MCF 10A (cell line): ENCODE measurements around the gene AGO3. TPM values are rescaled to one million over a fixed set of nuclear protein-coding genes. Genes with fewer than 3 reads are reported as not detected.
A peak's percentile ranks its signal among the peaks of the same experiment; 100 is the strongest.

Experiments used
- BruUV-seq: library from RNA; stranded (reverse); fragments of 400-500 nt; replicated peaks from 2 replicates; lab custom pipeline; 2021; lab: Mats Ljungman, UMichigan
- CTCF ChIA-PET: fragments of 300-600 bp; sonication (Branson Sonifier 250); formaldehyde crosslinking; extraction: SDS; loops from one replicate; lab custom pipeline; 2021; ENCODE audit warnings: antibody characterized with exemption, inconsistent platforms; lab: Yijun Ruan, JAX
- POLR2A ChIA-PET: fragments of 300-600, 350-650 bp; sonication (Branson Sonifier 250); formaldehyde crosslinking; extraction: SDS; loops from one replicate; lab custom pipeline; 2020; ENCODE audit warnings: antibody characterized with exemption, inconsistent platforms; lab: Yijun Ruan, JAX
- DNase-seq: peaks from one replicate; pipeline ENCODE4 v3.0.0-alpha.2; 2018; ENCODE audit not compliant: unreplicated experiment
- H3K27ac Mint-ChIP-seq: one replicate; pipeline ENCODE4 v1.8.0; 2022; ENCODE audit warnings: mild to moderate bottlenecking, low read depth, mixed read lengths; ENCODE audit not compliant: unreplicated experiment
- H3K27me3 Mint-ChIP-seq: one replicate; pipeline ENCODE4 v1.8.0; 2022; ENCODE audit warnings: mixed read lengths; ENCODE audit not compliant: insufficient read depth, unreplicated experiment
- H3K36me3 Mint-ChIP-seq: one replicate; pipeline ENCODE4 v1.8.0; 2022; ENCODE audit warnings: mild to moderate bottlenecking, moderate library complexity, mixed read lengths; ENCODE audit not compliant: insufficient read depth, unreplicated experiment
- H3K4me1 Mint-ChIP-seq: one replicate; pipeline ENCODE4 v1.8.0; 2022; ENCODE audit warnings: mixed read lengths; ENCODE audit not compliant: insufficient read depth, unreplicated experiment
- H3K4me3 Mint-ChIP-seq: one replicate; pipeline ENCODE4 v1.8.0; 2022; ENCODE audit warnings: mild to moderate bottlenecking, moderate library complexity, mixed read lengths; ENCODE audit not compliant: unreplicated experiment
- H3K9me3 Mint-ChIP-seq: one replicate; pipeline ENCODE4 v1.8.0; 2022; ENCODE audit warnings: mixed read lengths; ENCODE audit not compliant: unreplicated experiment
- intact Hi-C: fragments of 100-400 bp; cut with micrococcal nuclease; formaldehyde crosslinking; loops from 2 replicates; pipeline ENCODE4 v1.14.1; 2022
- total RNA-seq: library from RNA; stranded (reverse); gene quantifications from 2 replicates; pipeline ENCODE4 v1.2.3, GENCODE V29; 2022
- TF ChIP-seq, protein P1 (sequence below): fragments of 200-600 bp; IDR thresholded peaks from one replicate; pipeline ENCODE4 v1.8.0; 2022; ENCODE audit warnings: antibody characterized with exemption, mild to moderate bottlenecking; ENCODE audit not compliant: unreplicated experiment

Gene AGO3
- total RNA-seq, 1 experiment from 2014 or later: 31.6 TPM

DNA sequence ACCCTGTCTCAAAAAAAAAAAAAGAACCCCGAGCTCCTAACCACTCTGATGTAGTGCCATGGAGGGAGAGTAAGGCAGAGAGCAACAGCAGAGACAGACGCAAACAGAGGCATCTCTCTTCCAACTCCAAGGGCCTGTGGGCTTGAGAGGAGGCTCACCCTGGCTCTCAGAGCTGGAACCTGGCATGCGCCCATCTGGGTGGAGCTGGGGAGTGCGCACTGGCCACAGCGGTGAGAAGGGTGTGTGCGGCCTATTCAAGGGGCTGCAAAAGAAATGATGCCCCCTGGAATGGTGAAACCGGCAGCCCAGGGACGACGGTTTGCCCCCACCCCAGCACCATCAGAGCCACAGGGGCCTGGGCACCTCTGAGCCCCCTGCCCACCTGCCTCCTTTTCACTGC, 176.5 kb downstream of the AGO3 start:
- ChIA-PET CTCF (interaction anchor here (0.5 to 1.3 kb wide), 4 partner anchors 9 to 1326 kb away, joined by 3 to 4 read pairs (median 4); no protein-coding TSS in a partner anchor), POLR2A (interaction anchor here (0.7 kb wide), 1 partner anchor 10 kb away, joined by 3 read pairs; no protein-coding TSS in a partner anchor)
- Mint-ChIP-seq H3K4me3 (no peak overlapping the region), H3K4me1 (peaks cover 6% of the 10 kb centered on the region), H3K27ac (no peak overlapping the region), H3K9me3 (no peaks in the 10 kb centered on the region), H3K27me3 (no peaks in the 10 kb centered on the region), H3K36me3 (no peaks in the 10 kb centered on the region)
- BruUV-seq: no TSS peak
- TF ChIP-seq, protein P1, sequence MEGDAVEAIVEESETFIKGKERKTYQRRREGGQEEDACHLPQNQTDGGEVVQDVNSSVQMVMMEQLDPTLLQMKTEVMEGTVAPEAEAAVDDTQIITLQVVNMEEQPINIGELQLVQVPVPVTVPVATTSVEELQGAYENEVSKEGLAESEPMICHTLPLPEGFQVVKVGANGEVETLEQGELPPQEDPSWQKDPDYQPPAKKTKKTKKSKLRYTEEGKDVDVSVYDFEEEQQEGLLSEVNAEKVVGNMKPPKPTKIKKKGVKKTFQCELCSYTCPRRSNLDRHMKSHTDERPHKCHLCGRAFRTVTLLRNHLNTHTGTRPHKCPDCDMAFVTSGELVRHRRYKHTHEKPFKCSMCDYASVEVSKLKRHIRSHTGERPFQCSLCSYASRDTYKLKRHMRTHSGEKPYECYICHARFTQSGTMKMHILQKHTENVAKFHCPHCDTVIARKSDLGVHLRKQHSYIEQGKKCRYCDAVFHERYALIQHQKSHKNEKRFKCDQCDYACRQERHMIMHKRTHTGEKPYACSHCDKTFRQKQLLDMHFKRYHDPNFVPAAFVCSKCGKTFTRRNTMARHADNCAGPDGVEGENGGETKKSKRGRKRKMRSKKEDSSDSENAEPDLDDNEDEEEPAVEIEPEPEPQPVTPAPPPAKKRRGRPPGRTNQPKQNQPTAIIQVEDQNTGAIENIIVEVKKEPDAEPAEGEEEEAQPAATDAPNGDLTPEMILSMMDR: no peak
- intact Hi-C loops: no loop called here
- DNase-seq: no peak

DNA sequence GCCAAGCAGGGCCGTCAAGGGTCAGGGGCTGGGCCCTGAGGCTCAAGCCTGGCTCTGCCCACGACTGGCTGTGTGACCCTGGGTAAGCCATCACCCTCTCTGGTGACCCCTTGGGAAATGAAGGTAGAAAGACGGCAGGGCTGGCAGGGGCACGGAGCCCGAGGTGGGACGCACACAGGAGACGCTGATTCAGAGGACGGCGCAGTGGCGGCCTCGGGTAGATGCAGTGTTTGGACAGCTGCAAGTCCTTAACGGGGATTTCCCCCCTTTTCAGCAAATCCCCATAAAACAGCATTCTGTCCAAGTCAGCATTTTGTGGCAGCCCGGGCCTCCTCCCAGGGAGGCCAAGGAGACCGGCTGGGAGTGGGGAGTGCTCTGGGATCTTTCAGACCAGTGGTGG, 177.4 kb downstream of the AGO3 start:
- no peak for DNase-seq
- BruUV-seq: no TSS peak
- ChIA-PET CTCF (no interaction called here), POLR2A (no interaction called here)
- intact Hi-C loops: no loop called here
- Mint-ChIP-seq H3K27ac (no peak overlapping the region), H3K9me3 (no peaks in the 10 kb centered on the region), H3K27me3 (no peaks in the 10 kb centered on the region), H3K36me3 (no peaks in the 10 kb centered on the region), H3K4me1 (peaks cover 6% of the 10 kb centered on the region), H3K4me3 (no peak overlapping the region)
- TF ChIP-seq, protein P1: no peak

DNA sequence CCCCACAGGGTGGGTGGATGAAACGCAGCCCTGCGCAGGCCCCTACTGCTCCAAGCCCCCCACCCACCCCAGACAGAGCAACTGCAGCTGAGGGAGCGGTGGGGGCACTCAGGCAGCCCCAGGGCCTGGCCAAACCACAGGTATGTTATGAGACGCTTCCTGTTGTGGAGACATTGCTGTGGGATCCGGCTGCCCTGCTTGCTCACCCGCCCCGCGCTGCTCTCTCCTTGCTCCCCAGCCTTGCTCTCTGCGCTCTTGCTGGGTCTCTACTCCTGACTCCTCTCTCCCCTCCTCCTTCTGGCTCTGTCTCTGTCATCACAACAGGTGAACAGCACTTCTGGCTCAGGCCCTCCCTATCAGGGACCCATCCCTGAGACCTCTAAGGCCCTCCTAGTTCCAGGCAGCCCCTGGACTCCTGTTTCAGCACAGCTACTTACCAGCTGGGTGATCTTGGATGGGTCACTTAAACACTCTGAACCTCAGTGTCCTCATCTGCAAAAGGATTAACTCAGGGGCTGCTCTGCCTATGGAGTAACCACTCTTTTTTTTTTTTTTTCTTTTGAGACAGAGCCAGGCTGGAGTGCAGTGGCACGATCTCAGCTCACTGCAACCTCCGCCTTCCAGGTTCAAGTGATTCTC, 178.3 kb downstream of the AGO3 start:
- Mint-ChIP-seq H3K4me1 (peaks cover 6% of the 10 kb centered on the region), H3K27me3 (no peaks in the 10 kb centered on the region), H3K27ac (no peak overlapping the region), H3K36me3 (no peaks in the 10 kb centered on the region), H3K9me3 (no peaks in the 10 kb centered on the region), H3K4me3 (no peak overlapping the region)
- POLR2A ChIA-PET: no interaction called here
- CTCF ChIA-PET: interaction anchor here (1.0 to 2.0 kb wide), 3 partner anchors 8 to 79 kb away, joined by 3 to 5 read pairs (median 4); no protein-coding TSS in a partner anchor
- BruUV-seq: no TSS peak
- DNase-seq: peak; percentile 42
- TF ChIP-seq, protein P1: no peak
- intact Hi-C loops: no loop called here

DNA sequence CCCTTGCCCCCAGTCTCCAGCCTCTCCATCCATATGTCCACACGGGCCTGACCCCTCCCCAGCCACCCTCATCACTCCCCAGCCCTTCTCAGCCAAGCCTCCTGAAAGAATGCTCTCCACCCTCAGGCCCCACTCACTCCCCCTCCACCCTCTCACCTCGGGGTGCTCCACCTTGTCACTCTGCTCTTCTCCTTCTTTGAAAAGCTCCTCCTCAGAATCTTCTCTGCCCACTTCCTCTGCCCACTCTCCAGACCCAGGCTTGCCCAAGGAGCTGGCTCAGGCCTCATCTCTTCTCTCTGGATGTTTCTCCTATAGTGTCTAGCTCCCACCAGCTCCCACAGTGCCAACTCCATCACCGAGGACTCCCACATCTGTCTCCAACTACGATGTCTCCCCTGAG, 180.2 kb downstream of the AGO3 start:
- Mint-ChIP-seq H3K9me3 (no peaks in the 10 kb centered on the region), H3K4me3 (no peak overlapping the region), H3K4me1 (peaks cover 6% of the 10 kb centered on the region), H3K36me3 (no peaks in the 10 kb centered on the region), H3K27me3 (no peaks in the 10 kb centered on the region), H3K27ac (no peak overlapping the region)
- ChIA-PET POLR2A (interaction anchor here (0.5 kb wide), 1 partner anchor 68 kb away, joined by 3 read pairs; no protein-coding TSS in a partner anchor), CTCF (interaction anchor here (0.5 to 1.4 kb wide), 5 partner anchors 175 to 1213 kb away, joined by 3 to 4 read pairs (median 3); partner anchors contain the start of gene LSM10)
- TF ChIP-seq, protein P1: no peak
- BruUV-seq: no TSS peak
- DNase-seq: no peak
- intact Hi-C loops: no loop called here
